Retinal pigment epithelial cell (primary cell): Measurements from ENCODE around the gene MSANTD4.

ENCODE experiments used
- DNase-seq: peaks from one replicate; pipeline ENCODE4 v3.0.0-alpha.2; 2010; ENCODE audit warnings: low read depth
- H3K4me3 ChIP-seq: 2 replicates; pipeline ENCODE4 v1.5.1; 2011; ENCODE audit warnings: mild to moderate bottlenecking, low read length, control low read depth, moderate library complexity
- CTCF ChIP-seq: conservative IDR thresholded peaks from 2 replicates; pipeline ENCODE4 v1.5.1; 2011; ENCODE audit warnings: low read depth, low read length, control low read depth, inconsistent platforms

MSANTD4 gene

DNA sequence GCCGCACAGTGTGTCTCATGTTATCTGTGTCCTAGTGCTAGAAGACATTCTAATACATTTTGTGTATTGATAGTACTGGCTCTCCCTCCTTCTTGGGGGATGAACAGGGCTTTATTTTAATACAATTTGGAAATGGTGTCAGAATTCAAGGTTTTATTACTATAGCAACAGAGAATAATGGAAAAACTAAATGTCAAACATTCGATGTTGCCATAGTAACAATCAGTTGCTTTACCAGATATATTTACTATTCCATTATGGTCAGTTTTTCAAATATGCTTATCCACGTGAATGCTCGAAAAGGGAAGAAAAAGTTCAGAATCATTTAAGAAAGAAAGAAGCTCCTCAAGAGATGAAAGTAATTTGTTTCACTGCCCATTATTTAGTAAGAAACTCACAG is 8.6 kb upstream of the MSANTD4 start:
- TF ChIP-seq CTCF = no peak
- no peak for DNase-seq
- no peak overlapping the region for H3K4me3 ChIP-seq

- TF ChIP-seq CTCF = no peak
- no peak for DNase-seq
- peak overlapping the region; percentile 85 for H3K4me3 ChIP-seq
Observed at GRCh38 chr11:106022795-106023275, 795 bp upstream of the MSANTD4 start.

- no peak for TF ChIP-seq CTCF
- DNase-seq = no peak
Observed at GRCh38 chr11:106021181-106021966, 666 bp downstream of the MSANTD4 start.

GRCh38 chr11:106017093-106017492 is 4.9 kb downstream of the MSANTD4 start:
- no peak overlapping the region for H3K4me3 ChIP-seq
- no peak for DNase-seq
- no peak for TF ChIP-seq CTCF

More at GRCh38 chr11:106021181-106021966, 666 bp downstream of the MSANTD4 start:
- peak overlapping the region; percentile 85 for H3K4me3 ChIP-seq

- no peak for DNase-seq
- no peak overlapping the region for H3K4me3 ChIP-seq
- TF ChIP-seq CTCF = no peak
Observed at GRCh38 chr11:106015066-106015465, 7.0 kb downstream of the MSANTD4 start.

GRCh38 chr11:106014620-106015019 is 7.4 kb downstream of the MSANTD4 start:
- no peak overlapping the region for H3K4me3 ChIP-seq
- no peak for DNase-seq
- TF ChIP-seq CTCF = no peak

GRCh38 chr11:106014035-106014434 is 8.0 kb downstream of the MSANTD4 start:
- no peak for TF ChIP-seq CTCF
- H3K4me3 ChIP-seq = no peak overlapping the region
- no peak for DNase-seq
